ENCODE data around the gene CIB2.

Gene CIB2

DNA sequence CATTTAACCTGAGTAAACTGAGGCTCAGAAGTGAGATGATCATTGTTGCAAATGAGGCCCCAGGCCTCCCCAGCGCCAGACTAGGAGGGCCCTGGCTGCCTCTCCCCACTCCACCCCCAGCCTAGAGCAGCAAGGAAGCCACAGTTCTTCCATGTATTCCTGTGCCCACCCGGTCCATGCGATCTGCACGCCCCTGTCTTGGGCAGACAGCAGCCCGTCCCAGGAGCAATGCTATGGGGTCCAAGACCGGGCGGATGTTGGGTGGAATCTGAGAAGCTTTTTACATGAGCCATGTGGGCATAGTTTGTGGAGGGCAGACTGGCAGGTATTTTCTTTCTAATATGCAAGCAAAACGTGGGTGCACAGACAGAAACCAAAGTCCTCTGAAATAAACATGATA lies 23.8 kb downstream of the CIB2 start:
- TF ChIP-seq, protein P1, sequence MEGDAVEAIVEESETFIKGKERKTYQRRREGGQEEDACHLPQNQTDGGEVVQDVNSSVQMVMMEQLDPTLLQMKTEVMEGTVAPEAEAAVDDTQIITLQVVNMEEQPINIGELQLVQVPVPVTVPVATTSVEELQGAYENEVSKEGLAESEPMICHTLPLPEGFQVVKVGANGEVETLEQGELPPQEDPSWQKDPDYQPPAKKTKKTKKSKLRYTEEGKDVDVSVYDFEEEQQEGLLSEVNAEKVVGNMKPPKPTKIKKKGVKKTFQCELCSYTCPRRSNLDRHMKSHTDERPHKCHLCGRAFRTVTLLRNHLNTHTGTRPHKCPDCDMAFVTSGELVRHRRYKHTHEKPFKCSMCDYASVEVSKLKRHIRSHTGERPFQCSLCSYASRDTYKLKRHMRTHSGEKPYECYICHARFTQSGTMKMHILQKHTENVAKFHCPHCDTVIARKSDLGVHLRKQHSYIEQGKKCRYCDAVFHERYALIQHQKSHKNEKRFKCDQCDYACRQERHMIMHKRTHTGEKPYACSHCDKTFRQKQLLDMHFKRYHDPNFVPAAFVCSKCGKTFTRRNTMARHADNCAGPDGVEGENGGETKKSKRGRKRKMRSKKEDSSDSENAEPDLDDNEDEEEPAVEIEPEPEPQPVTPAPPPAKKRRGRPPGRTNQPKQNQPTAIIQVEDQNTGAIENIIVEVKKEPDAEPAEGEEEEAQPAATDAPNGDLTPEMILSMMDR (IDR thresholded peaks at IDR 0.05; ENCODE audit: low read depth, low read length) = no peak
- H3K4me3 ChIP-seq (ENCODE audit: low read depth, low read length) = no peak overlapping the region

DNA sequence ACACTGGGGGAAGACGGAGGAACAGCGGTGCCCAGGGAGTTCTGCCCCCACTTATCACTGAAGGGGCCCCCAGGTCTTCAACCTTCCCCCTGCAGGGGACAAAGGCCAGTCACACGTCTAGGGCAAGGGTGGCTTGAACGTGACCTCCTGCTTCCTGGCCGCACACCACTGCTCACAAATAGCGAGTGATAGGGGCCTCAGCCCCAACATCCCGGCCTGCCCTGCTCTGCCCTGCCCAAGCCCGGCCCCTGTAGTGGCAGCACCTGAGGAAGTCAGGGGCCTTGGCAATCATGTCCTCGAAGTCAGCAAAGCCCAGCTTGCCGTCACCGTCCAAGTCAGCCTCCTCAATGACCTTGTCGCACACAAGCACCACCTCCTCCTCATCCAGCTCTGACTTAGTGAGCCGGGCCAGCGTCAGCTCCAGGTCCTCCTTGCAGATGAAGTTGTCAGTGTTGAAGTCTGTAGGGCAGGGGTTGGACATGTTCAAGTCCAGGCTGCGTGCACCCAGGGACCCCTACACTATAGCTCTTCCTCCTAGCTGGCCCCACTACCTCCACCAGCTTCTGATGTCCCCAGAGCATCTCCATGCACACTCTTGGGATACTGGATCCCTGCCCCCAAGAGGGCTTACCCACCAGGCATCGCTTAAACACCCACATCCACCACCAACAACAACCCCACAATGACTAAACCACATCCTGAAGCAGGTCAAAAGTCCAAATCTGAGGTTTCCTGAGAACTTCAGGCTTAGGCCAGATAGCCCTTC lies 25.6 kb downstream of the CIB2 start:
- H3K4me3 ChIP-seq (ENCODE audit: low read depth, low read length) = no peak overlapping the region
- TF ChIP-seq, protein P1 (IDR thresholded peaks at IDR 0.05; ENCODE audit: low read depth, low read length) = no peak

DNA sequence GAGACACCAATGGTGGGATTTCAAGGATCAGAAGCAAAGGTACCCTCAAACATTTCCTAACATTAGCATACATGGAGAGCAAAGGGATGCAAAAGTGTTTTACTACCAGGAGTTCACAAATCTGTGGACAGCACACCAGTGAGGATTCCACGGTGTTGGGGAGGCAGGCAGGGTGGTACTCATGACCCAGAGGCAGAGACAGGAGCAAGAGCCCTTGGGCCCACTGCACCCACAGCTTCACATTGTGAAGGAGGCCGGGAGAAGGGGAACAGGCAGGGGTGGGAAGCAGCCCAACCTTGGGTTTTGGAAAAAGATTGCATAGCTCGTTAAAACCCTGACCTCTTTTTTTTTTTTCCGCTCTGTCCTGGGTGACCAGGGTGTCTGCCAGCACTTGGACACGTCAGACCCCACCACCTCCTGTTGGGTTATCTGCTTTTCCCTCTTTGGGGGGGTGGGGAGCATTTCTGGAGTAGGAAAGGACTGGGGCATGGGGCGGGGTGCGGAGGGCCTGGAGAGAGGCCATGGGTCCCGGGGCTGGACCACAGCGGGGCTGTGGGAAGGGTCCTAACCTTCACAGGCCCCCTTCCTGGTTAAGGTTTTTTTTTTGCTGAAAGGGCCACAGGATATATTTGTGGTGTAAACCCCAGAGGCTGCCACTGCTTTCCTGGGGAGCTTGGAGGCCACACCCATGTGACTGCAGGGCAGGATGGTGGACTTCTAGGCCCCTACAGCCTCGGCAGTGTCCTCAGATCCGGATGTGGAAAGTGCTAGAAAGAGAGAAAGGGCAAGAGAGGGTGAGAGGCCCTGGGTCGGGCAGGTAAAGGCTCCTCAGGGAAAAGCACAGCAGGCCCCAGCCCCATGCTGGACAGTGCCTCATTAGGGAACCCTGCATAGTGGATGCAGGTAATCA lies 26.4 kb downstream of the CIB2 start:
- TF ChIP-seq, protein P1 (IDR thresholded peaks at IDR 0.05; ENCODE audit: low read depth, low read length) = no peak
- H3K4me3 ChIP-seq (ENCODE audit: low read depth, low read length) = no peak overlapping the region

DNA sequence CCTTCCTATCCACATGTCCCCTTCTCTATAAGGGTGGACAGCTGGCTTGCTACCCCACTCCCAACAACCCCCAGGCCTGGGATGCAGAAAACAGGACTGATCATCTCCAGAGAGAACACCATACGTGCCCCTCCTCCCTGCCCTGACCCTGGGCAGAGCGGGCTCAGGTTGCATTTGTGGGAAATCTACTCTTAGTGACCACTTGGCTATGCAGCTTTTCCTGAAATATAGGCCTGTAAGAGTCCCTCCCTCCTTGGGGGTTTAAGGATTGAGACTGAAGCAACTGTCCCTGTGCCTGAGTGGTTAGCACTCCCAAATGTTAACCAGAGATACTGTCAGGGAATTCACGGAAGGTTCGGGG lies 27.1 kb downstream of the CIB2 start:
- no peak overlapping the region for H3K4me3 ChIP-seq (ENCODE audit: low read depth, low read length)
- TF ChIP-seq, protein P1 (IDR thresholded peaks at IDR 0.05; ENCODE audit: low read depth, low read length) = no peak

DNA sequence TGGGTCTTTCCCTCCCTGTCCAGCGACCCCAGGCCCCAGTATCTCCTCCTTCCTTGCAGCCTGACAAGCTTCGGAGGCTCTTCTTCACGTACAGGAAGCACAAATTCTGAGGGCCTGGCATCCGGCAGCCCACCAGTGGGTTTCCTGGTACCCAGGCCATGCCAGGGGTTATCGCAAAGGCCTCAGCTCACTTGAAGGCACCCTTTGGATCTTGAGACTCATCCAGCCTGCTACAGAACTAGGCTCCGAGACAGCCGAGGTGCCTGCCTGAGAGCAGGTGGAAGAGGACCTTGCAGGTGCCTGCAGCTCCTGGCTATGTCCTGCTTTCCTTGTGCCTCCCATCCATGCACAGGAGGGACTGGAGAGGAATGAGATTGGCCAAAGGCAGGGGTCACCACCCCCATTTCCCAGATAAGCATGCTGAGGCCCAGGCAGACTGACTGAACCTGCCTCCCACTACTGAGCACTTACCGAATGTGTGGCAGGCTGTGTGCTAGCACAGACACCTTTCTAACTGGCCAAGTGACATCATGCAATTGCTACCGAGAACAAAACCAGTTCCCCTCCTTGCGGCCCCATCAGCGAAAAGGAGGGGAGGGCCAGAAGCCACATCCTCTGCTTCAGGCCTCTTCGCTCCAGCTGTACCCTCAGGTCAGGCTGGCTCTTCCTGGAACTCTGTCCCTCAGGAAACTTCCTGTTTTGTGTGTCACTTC lies 27.7 kb downstream of the CIB2 start:
- TF ChIP-seq, protein P1 (IDR thresholded peaks at IDR 0.05; ENCODE audit: low read depth, low read length) = no peak
- H3K4me3 ChIP-seq (ENCODE audit: low read depth, low read length) = no peak overlapping the region

DNA sequence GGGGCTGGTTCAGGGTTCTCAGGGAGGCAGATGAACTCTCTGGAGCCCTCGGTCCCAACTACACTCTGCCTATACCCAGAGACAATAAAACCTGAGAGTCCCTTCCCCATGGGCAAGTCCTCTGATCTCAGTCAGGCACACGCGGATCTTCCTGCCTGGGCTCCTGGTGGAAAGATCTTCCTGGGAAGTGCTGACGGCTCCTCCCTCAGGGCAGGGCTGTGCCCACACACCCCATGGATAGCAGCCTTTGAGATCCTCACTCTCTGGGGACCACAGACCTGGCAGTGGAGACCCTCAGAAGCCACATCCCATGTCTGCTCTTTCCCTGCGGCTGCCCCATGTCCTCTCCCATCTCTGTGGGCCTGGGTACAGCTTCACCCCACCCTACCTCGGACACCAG lies 28.5 kb downstream of the CIB2 start:
- TF ChIP-seq, protein P1 (IDR thresholded peaks at IDR 0.05; ENCODE audit: low read depth, low read length) = no peak
- no peak overlapping the region for H3K4me3 ChIP-seq (ENCODE audit: low read depth, low read length)
